Measurements from ENCODE around the gene GALNS.
A peak's percentile ranks its signal among the peaks of the same experiment; 100 is the strongest.

Gene GALNS

DNA sequence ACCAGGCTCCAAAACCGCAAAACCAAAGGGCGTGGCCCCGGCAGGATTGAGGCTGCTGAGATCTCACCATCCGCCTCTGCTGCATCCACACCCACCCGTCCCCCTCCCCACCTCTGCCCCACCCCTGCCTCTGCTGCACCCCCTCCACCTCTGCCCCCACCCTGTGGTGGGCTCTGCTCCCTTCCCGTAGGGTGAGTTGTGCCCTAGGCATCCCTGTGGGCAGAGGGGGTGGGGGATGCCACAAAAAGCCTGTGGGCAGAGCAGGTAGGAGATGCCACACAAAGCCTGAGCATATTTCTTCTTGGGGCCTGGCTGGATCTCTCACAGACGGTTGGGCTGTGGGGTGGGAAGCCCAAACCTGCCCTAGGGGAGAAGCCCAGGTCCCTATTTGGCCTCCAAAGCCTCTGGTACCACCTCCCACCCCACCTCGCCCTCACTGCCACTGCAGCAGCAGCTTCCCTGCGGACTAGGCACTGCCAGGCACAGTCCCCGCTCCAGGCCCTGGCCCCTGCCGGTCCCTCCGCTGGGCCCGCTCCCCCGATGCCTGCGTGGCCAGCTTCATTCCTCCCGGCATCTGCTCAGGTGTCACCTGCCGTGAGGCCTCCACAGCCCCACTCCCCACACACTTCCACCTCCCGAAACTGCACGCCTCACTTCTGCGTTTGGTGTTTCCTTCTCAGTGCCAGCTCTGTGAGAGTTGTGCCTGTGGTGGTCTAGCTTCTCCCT lies 21.0 kb upstream of the GALNS start:
- no peak for DNase-seq (ENCODE audit: insufficient read length, low spot score)
- no peak for FAIRE-seq
- TF ChIP-seq TAF1 (IDR thresholded peaks at IDR 0.05; ENCODE audit: low read depth, low read length): no peak
- no peak for TF ChIP-seq SPI1 (IDR thresholded peaks at IDR 0.05; ENCODE audit: low read depth, low read length)
- TF ChIP-seq POU2F2 (IDR thresholded peaks at IDR 0.05; ENCODE audit: low read depth, low read length): no peak
- TF ChIP-seq PAX5 (IDR thresholded peaks at IDR 0.05; ENCODE audit: insufficient read depth, low read length, severe bottlenecking): no peak
- no peak for TF ChIP-seq POLR2AphosphoS5 (IDR thresholded peaks at IDR 0.05; ENCODE audit: low read depth, low read length)
- TF ChIP-seq POLR2A (IDR thresholded peaks at IDR 0.05; ENCODE audit: low read depth, low read length): no peak

DNA sequence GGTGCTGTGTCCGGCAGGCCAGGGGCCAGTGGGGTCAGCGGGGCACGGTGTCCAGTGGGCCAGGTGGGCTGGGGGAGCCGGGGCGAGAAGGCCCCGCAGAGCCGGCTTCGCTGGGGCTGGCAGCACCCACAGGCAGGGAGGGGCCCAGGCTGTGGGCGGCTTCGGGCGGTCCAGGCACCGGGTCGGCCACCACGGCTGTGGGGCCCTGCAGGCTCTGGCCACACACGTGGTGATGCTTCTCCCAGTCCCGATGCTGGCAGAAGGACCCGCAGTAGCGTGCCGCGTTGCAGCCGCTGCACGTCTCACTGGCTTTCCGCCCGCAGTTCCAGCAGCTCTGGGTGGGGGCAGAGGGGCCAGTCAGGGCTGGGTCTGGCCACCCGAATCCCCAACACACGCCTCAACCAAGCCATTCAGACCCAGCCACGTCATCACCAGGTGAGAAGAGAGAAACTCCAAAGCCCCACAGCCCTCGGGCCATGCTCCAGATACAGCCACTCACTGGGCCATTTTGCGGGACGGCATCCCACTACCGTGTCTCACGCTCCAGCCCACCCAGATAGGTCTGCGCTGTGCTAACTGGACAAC lies 20.3 kb upstream of the GALNS start:
- DNase-seq (ENCODE audit: insufficient read length, low spot score) (no peak), FAIRE-seq (no peak)
- TF ChIP-seq TAF1 (IDR thresholded peaks at IDR 0.05; ENCODE audit: low read depth, low read length) (no peak), POLR2AphosphoS5 (IDR thresholded peaks at IDR 0.05; ENCODE audit: low read depth, low read length) (no peak), POU2F2 (IDR thresholded peaks at IDR 0.05; ENCODE audit: low read depth, low read length) (no peak), POLR2A (IDR thresholded peaks at IDR 0.05; ENCODE audit: low read depth, low read length) (no peak), PAX5 (IDR thresholded peaks at IDR 0.05; ENCODE audit: insufficient read depth, low read length, severe bottlenecking) (no peak), SPI1 (IDR thresholded peaks at IDR 0.05; ENCODE audit: low read depth, low read length) (no peak)

DNA sequence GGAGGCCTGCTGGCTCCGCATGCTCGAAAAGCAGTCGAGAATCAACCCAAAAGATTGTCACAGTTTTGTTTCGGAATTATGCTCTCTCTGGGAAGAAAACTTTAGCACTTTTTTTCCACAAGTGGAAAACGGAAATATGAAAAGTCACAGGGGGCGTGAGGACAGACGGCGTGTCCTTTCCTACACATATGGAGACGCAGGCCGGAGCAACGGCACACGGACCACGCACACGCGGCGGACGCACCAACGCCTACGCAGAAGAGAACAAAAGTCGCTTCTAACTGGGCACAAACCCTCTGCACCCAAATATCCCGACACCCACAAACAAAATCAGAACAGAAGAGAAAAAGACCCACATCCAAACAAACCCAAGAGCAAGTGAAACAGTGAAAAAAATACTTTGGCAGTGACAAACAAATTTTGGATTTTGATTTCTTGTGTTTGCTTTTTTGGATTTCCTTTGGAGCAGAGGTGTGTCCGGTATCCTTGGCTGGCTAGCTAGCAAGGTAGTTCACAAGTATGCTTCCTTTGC lies 19.0 kb upstream of the GALNS start:
- DNase-seq (ENCODE audit: insufficient read length, low spot score): no peak
- TF ChIP-seq TAF1 (IDR thresholded peaks at IDR 0.05; ENCODE audit: low read depth, low read length) (no peak), POU2F2 (IDR thresholded peaks at IDR 0.05; ENCODE audit: low read depth, low read length) (no peak), POLR2A (IDR thresholded peaks at IDR 0.05; ENCODE audit: low read depth, low read length) (no peak), POLR2AphosphoS5 (IDR thresholded peaks at IDR 0.05; ENCODE audit: low read depth, low read length) (no peak), PAX5 (IDR thresholded peaks at IDR 0.05; ENCODE audit: insufficient read depth, low read length, severe bottlenecking) (no peak), SPI1 (IDR thresholded peaks at IDR 0.05; ENCODE audit: low read depth, low read length) (no peak)
- FAIRE-seq: no peak

DNA sequence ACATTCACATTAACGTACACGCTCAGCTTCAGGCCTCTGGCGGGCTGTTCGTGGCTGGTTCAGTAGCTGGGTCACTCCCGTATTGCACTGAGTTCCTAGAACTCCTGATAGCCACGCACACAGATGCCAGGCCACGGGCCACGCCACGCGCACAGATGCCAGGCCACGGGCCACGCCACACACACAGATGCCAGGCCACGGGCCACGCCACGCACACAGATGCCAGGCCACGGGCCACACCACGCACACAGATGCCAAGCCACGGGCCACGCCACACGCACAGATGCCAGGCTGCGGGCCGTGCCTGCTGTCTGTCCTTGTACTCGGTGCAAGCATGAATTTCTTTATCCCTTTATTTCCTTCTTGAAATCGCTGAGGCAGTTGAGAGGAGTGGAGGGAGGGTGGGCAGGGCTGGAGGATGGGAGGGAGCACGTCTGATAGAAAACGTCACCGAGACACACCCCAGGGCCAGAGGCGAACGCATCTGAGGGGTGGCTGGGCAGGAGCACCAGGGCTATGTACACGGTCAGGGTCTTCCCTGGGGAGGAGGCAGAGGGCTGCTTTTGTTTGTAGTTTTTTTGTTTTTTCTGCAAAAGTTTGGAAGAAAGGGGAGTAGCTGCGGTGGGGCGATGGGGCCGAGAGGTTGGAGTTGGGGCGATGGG lies 18.3 kb upstream of the GALNS start:
- no peak for DNase-seq (ENCODE audit: insufficient read length, low spot score)
- TF ChIP-seq POLR2AphosphoS5 (IDR thresholded peaks at IDR 0.05; ENCODE audit: low read depth, low read length) (no peak), TAF1 (IDR thresholded peaks at IDR 0.05; ENCODE audit: low read depth, low read length) (no peak), PAX5 (IDR thresholded peaks at IDR 0.05; ENCODE audit: insufficient read depth, low read length, severe bottlenecking) (no peak), SPI1 (IDR thresholded peaks at IDR 0.05; ENCODE audit: low read depth, low read length) (no peak), POU2F2 (IDR thresholded peaks at IDR 0.05; ENCODE audit: low read depth, low read length) (no peak), POLR2A (IDR thresholded peaks at IDR 0.05; ENCODE audit: low read depth, low read length) (no peak)
- FAIRE-seq: peak; percentile 31

DNA sequence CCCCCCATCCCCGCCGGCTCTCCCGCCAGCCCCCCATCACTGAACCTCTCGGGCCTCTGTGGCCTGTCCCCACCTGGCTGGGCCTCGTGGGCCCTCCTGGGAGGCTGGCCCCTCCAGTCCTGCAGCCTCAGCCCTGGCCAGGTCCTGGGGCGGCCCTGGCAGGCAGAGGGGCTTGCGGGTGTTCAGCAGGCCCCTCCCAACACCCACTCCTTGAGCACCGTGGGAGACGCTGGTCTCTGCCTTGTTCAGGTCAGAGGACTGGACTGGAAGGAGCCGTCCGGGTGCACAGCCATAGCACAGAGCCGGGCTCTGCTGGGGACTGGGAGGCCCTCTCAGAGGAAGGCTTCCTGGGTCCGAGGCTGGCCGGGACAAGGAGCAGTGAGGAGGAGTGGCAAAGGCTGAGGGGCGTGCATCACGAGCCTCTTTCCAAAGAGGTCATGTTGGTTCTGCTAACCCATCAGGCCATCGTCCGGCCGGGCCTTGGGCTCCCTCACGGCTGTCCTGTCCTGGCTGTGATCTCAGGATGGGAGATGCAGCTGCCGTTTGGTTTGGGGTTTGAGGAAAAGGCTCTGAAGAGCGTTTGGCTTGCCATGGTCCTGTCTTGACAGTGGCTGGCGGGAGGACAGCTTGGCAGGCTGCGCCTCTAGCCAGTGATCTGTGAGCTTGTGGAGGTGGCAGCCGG lies 16.0 kb upstream of the GALNS start:
- FAIRE-seq: no peak
- no peak for TF ChIP-seq TAF1 (IDR thresholded peaks at IDR 0.05; ENCODE audit: low read depth, low read length)
- no peak for TF ChIP-seq POLR2AphosphoS5 (IDR thresholded peaks at IDR 0.05; ENCODE audit: low read depth, low read length)
- TF ChIP-seq POU2F2 (IDR thresholded peaks at IDR 0.05; ENCODE audit: low read depth, low read length): no peak
- TF ChIP-seq POLR2A (IDR thresholded peaks at IDR 0.05; ENCODE audit: low read depth, low read length): no peak
- no peak for TF ChIP-seq PAX5 (IDR thresholded peaks at IDR 0.05; ENCODE audit: insufficient read depth, low read length, severe bottlenecking)
- TF ChIP-seq SPI1 (IDR thresholded peaks at IDR 0.05; ENCODE audit: low read depth, low read length): no peak
- no peak for DNase-seq (ENCODE audit: insufficient read length, low spot score)

DNA sequence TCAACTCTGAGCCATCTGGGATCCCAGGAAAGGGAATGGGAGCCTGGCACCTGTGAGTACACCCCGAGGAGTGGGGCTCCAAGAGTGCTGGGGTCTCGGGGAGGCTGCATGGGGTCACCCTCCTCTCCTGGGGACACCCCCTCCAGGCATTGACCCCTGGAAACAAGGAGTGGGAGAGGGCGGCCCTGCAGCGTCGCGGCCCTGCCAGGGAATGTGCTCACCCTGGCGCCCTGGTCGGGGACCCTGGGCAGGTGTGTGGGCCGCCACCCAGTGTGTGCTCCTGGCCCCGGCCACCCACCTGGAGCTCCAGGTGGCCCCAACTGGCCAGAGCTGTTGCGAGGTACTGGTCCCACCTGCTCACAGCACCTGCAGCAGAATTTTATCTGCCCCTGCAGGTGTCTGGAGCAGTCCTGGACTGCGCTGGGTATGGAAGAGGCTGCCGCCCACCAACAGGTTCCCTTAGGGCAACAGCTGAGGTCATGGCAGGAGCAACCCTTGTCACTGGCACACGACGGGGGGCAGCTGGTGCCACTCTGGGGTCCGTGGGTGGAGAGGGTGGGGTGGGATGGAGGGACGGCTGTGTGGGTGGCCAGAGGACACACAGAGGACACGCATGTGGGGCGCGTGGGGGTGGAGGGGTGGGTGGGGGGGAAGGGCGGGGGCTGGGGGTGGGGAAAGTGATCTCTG lies 15.1 kb upstream of the GALNS start:
- TF ChIP-seq SPI1 (IDR thresholded peaks at IDR 0.05; ENCODE audit: low read depth, low read length) (no peak), POU2F2 (IDR thresholded peaks at IDR 0.05; ENCODE audit: low read depth, low read length) (no peak), TAF1 (IDR thresholded peaks at IDR 0.05; ENCODE audit: low read depth, low read length) (no peak), POLR2AphosphoS5 (IDR thresholded peaks at IDR 0.05; ENCODE audit: low read depth, low read length) (no peak), PAX5 (IDR thresholded peaks at IDR 0.05; ENCODE audit: insufficient read depth, low read length, severe bottlenecking) (no peak), POLR2A (IDR thresholded peaks at IDR 0.05; ENCODE audit: low read depth, low read length) (no peak)
- FAIRE-seq (no peak), DNase-seq (ENCODE audit: insufficient read length, low spot score) (no peak)

DNA sequence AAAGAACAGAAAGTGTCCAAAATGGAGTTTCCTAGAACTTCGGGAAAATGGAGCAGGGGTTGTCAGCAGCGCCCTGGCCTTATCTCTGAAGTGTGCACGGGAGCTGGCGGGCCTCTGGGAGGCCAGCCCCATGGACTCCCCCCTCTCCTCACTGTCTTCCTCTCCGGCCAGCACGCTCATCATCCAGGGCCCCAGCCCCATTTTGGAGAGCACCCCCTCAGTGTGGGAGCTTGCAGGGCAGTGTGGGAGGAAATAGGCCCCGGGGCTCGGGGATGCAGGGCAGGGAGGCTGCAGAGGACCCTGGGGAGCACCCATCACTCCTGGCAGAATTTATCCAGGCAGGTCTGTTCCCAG lies 14.6 kb upstream of the GALNS start:
- DNase-seq (ENCODE audit: insufficient read length, low spot score): no peak
- no peak for FAIRE-seq
- TF ChIP-seq PAX5 (IDR thresholded peaks at IDR 0.05; ENCODE audit: insufficient read depth, low read length, severe bottlenecking) (no peak), POLR2AphosphoS5 (IDR thresholded peaks at IDR 0.05; ENCODE audit: low read depth, low read length) (no peak), POLR2A (IDR thresholded peaks at IDR 0.05; ENCODE audit: low read depth, low read length) (no peak), TAF1 (IDR thresholded peaks at IDR 0.05; ENCODE audit: low read depth, low read length) (no peak), SPI1 (IDR thresholded peaks at IDR 0.05; ENCODE audit: low read depth, low read length) (no peak), POU2F2 (IDR thresholded peaks at IDR 0.05; ENCODE audit: low read depth, low read length) (no peak)

DNA sequence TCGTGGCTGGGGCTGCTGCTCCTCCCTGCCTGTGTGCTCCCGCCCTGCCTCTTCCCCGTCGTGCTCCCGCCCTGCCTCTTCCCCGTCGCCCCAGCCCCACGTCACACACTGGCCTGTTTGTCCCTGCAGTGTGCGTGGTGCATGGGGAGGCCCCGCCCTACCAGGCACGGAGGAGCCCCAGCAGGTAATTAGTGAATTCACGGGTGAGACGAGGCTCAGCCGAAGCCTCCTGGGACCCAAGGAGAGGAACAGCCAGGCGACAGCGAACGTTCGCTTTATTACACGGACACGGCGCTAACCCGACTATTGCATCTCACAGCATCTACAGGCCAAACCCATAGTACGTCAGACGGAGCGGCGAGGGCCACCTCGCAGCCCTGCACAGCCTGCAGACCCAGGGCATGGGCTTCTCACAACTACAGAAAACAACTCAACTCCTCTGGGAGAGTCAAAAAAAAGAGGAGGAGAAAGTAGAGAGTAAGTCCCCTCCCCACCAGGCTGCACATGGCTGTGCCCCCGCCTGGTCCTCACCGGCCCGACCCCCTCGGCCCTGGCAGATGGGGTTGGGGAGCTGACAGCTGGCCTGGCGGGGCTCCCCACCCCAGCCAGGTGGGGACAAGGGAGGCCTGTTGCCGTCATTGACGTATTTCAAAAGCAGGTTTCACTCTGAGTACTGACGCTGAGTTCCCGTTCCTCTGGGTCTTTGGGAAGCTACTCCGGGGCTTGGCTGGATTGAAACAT lies 14.0 kb upstream of the GALNS start:
- DNase-seq (ENCODE audit: insufficient read length, low spot score): peak; percentile 74
- TF ChIP-seq POU2F2 (IDR thresholded peaks at IDR 0.05; ENCODE audit: low read depth, low read length): no peak
- FAIRE-seq: peak; percentile 76
